B cell (primary cell): Measurements from ENCODE around the gene XYLT1.

Experiments
- EZH2 ChIP-seq: IDR thresholded peaks from 2 replicates; pipeline ENCODE4 v1.6.1; 2012; ENCODE audit warnings: borderline replicate concordance, low read depth, mild to moderate bottlenecking, moderate library complexity, low read length; ENCODE audit not compliant: insufficient read depth, poor library complexity, severe bottlenecking
- TF ChIP-seq, protein P1 (sequence below): fragments of 200-600 bp; IDR thresholded peaks from one replicate; pipeline ENCODE4 v1.8.0; 2022; ENCODE audit warnings: antibody characterized with exemption, mild to moderate bottlenecking

DNA sequence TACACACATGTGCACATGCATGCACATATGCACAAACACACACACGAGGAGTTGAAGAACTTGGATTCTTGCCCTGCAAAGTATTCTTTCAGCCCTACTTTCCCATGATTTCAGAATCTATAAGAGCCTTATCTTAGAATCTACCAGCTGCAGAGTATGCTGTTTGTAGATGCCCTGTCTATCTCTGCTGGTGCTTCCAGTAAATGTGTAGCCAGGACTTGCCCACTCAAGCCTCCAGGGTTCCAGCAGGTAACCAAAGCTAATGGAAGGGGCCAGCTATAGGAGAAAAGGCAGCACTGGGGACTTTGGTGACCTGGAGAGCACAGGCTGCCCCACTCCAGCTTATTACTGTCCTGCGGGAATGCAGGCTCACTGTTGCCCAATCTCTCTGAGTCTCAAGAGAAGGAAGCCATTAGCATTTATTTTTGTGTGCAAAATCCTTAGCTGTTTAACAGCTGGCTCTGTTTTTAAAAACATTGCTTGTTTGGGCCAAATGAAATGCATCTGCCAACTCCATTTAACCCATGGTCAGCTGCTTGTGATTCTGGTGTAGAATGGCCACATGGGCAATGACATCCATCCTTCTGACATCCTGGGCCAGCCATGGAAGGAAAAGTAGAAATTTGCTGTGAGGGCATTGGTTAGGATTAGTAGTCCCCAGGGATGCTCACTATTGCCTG lies 28.6 kb upstream of the XYLT1 start:
- TF ChIP-seq, protein P1, sequence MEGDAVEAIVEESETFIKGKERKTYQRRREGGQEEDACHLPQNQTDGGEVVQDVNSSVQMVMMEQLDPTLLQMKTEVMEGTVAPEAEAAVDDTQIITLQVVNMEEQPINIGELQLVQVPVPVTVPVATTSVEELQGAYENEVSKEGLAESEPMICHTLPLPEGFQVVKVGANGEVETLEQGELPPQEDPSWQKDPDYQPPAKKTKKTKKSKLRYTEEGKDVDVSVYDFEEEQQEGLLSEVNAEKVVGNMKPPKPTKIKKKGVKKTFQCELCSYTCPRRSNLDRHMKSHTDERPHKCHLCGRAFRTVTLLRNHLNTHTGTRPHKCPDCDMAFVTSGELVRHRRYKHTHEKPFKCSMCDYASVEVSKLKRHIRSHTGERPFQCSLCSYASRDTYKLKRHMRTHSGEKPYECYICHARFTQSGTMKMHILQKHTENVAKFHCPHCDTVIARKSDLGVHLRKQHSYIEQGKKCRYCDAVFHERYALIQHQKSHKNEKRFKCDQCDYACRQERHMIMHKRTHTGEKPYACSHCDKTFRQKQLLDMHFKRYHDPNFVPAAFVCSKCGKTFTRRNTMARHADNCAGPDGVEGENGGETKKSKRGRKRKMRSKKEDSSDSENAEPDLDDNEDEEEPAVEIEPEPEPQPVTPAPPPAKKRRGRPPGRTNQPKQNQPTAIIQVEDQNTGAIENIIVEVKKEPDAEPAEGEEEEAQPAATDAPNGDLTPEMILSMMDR: no peak
- TF ChIP-seq EZH2: no peak
